EH (cell line): ENCODE measurements around the gene CNKSR3.
A peak's percentile ranks its signal among the peaks of the same experiment; 100 is the strongest.
"Not testable (repeated sequence)": the region's sequence is repeated elsewhere in the genome, so short reads cannot be mapped to it uniquely, and the experiment has no call there.

Experiments used
- DNase-seq: peaks from one replicate; pipeline ENCODE4 v3.0.0-alpha.2; 2015; ENCODE audit warnings: low read depth

CNKSR3 gene

DNA sequence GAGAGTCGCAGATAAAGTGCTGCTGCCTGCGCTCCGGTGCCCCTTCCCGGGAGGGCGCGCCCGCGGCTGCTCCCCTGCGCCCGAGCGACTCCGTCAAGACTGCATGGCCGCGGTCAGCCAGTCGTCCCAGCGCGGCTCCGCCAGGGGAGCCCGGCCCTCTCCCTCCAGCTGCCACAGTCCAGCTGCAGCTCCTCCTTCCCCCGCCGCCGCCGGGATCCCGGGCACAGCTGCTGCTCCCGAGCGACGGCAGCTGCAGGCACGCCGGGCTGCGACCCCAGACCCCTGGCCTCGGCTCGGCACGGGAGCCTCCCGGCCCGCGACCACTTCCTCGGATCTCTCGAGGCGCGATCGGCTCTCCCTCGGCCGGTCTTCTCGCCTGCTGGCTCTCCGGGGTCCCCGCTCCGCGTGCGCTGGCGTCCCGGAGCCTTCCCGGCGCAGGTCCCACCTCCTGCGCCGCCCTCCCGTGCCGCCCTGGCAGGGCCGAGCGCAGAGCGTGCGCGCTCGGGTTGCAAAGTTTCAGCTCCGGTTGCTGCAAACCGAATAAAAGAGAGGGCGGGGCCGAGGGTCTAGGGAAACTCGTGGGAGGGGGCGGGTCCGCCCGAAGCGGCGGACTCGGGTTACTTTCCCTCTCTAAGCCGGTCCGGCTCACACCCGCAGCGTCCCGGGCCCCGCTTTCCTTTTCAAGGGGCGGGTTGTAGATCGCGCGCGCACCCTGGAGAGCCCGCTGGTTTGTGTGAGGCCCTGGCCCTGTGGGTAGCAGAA is at the start of gene CNKSR3:
TSS of gene CNKSR3 (minus strand) at position 542 of the 762 bp plus-strand sequence. CDS start 571 bp downstream, outside the sequence.
- peak; percentile 95 for DNase-seq

DNA sequence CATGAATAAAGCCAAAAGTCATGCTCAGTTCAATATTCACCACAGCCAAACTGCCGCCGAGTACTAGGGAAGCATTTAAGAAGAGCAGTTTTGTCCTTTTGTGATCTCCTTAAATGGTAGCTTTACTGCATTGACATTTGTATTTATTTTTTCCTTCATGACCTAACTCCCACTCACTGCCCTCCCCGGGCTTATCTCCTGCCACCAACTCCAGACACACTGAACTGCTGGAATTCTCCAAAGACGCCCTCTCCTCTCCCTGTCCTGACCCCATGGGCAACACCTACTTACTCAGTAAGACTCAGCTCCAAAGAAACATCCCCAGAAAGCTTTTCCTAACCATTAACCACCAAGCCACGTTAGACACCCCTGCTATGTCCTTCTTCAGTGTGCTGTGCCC is 48.5 kb upstream of the CNKSR3 start:
- no peak for DNase-seq

DNA sequence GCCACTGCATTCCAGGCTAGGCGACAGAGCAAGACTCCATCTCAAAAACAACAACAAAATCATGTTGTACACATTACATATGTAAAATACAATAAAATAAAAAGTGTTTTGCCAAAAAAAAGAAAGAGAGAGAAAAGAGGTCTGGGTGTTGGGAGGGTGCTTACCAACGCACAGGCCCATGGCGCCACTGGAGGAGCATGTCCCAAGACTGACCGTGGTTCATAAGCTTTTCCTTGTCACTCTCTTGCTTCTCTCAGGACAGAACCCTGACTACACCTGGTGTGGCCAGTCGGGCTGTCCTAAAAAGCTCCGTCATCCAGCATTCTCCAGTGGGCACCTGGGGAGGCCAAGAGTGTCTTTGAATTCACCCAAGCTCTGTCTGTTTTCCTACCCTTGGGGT is 48.0 kb upstream of the CNKSR3 start:
- DNase-seq, result no peak

DNA sequence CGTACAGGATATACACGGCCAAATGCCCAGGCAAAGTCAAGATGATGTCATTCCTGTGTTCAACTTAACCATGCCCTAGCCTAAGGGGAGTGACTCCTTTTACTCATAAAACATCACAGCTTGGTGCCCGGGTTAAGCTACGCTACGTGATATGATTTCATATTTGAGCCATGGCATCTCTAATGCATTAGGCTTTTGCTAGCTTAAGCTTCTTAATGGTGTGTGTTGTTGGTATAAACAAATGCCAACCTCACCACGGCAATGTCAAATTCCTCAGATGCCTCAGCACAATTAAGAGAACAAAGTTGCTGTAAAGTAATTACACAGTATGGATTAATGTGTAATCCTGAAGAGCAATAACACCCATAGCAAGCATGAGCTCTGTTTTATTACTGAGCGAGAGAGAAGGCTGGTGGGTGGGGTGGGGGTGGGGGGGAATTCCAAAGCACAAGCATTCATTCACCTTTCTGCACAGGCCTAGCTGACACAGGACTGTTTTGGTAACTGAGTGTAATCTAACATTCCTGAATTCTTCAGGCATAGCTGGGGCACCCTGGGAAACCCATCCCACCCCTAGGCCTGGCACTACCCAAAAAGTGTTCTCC is 44.7 kb upstream of the CNKSR3 start:
- peak; percentile 72 for DNase-seq

DNA sequence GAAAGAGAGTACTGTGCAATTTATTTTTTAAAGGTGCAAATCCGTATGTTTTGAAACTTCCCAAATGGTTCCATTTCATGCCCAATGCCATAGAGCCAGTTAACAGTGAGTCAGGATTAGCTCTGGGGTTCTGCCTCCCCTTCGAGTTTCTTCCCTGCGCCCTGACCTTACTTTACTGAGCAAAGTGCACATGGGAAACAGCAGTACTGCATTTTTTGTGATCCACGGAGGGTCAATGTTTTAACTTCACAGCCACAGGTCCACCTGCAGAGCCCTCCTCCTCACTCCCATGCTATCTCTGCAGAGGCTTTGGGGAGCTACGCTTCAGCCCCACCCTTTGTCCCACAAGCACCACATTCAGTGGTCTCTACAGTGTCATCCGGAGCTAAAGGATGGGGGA is 44.0 kb upstream of the CNKSR3 start:
- no peak for DNase-seq

DNA sequence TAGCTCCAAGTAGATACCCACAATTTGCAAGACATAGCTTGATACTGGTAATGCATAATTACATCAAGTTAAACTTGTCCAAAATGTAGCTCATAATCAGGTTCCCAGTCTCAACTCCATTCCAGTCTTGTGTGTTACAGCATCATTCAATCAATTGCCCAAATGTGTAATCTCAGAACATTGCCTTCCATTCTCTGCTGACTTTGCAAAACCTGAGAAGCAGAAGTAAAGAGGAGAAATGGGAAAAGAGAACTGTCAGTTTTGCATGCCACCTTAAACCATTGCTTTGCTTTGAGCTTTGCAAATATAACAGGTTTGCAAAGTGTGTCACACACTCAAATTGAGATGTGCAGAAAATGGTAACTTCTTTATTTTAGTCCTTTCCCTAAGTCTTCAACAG is 40.3 kb upstream of the CNKSR3 start:
- DNase-seq, result no peak

DNA sequence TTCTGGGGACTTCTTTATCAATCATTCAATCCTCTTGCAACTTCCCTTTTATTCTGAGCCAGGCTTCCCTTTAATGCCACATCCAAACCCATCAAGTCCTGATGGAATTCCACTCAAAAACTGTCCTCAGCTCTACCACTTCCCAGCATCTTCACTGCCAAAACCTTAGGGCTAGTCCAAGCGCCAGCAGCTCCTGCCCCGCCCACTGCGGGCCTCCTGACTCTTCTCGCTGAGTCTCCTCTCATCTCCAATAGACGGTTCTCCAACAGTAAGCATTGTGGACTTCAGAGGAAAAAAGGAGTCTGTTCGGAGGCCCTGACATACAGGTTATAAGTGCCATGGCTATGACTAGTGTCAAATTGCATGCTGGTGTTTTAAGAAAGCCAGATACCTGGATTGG is 38.7 kb upstream of the CNKSR3 start:
- no peak for DNase-seq

DNA sequence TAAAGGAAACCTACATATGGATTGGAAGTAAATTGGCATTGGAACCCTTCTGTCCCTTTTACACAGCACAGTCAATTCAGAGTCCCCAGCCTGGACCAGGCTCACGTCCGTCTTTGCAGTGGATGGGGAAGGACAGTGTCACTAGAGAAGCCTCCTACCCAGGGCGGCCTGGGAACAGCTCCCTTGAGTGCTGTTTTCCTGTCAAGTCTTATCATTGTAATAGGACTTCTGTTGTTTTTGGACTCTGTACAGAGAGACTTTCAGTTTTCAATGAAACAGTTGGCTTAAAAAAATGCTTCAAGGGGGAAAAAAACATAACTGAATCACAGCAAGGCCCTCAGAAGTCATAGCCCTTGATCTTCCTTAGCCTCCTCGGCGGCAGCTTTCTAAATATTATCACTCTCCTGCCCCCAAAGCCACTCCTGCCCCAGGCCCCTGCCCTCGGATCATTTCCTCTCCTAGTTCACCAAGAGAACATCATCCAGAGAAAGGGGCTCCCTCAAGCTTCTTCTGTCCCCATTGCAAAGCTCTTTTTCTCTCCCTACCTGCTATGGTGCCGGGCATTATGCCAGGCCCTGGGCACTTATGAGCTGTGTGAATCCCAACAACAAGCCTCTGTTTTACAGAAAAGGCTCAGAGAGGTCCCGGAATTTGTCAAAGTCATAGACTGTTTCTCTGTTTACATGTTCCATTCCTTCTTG is 37.8 kb upstream of the CNKSR3 start:
- peak; percentile 64 for DNase-seq

DNA sequence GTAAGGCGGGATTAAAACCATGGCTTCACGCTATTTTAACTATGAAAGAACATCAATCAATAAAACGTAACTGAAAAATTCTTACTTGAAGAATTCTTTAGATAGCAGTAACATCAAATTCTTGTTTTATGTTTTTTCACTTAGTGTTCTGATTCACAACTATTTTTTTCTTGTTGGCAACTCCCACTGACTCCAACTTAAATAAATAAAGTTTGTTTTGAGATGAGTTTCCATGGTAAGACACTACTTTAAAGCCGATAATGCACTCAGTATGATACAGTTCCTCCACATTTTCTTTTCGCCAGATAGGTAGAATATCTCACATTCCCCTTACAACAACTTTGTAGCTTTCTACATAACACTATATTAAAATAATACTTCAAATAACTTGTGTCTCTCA is 33.1 kb upstream of the CNKSR3 start:
- peak; percentile 56 for DNase-seq

DNA sequence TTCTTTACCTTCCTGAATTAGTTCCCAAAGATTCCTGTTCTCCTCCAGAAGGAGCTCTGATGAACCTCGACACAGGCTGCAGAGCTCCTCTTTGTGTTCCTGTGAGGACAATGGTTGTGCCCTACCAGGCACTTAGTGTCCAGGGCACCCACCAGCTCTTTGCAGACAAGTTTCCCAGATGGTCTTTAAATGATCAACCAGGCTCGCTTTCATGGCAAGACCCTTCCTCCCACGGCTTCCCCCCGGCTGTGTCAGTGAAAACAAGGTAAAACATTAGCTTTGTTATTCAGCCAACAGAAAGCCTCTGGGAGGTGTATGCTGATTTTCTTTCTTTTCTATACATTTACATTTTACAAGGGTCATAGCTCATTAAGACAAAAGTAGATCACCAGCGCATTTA is 32.3 kb upstream of the CNKSR3 start:
- DNase-seq, result no peak

DNA sequence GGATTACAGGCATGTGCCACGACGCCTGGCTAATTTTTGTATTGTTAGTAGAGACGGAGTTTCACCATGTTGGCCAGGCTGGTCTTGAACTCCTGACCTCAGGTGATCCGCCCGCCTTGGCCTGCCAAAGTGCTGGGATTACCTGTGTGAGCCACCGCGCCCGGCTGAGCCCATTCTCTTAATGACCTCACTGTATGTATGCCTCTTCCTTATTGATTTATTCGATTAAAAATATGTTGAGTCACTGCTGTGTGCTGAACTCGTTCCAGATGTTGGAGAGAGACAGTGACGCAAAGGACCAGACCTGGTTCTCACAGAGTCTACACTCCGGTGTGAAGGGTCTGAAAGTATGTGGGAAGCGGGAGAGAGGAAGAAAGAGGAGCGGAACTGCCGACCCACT is 31.4 kb upstream of the CNKSR3 start:
- not testable (repeated sequence) for DNase-seq

DNA sequence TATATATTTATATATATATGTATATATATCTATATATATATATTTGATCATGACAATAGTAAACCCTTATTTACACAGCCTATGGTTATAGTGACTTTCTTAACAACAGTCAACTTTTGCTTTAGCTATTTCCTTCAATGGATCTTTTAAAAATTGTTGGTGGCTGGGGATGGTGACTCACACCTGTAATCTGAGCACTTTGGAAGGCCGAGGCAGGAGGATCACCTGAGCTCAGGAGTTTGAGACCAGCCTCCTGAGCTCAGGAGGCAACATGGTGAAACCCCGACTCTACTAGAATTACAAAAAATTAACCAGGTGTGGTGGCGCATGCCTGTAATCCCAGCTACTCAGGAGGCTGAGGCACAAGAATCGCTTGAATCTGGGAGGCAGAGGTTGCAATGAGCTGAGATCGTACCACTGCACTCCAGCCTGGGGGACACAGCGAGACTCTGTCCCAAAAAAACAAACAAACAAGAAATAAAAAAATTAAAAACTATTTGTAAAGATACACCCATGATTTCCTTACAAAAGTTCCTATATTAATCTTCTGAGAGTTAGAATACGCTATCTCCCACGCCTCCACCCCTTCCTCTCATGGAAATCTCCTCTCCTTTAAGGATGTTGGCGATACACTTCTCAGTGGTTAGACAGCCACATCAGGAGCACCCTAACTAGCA is 29.2 kb upstream of the CNKSR3 start:
- no peak for DNase-seq

DNA sequence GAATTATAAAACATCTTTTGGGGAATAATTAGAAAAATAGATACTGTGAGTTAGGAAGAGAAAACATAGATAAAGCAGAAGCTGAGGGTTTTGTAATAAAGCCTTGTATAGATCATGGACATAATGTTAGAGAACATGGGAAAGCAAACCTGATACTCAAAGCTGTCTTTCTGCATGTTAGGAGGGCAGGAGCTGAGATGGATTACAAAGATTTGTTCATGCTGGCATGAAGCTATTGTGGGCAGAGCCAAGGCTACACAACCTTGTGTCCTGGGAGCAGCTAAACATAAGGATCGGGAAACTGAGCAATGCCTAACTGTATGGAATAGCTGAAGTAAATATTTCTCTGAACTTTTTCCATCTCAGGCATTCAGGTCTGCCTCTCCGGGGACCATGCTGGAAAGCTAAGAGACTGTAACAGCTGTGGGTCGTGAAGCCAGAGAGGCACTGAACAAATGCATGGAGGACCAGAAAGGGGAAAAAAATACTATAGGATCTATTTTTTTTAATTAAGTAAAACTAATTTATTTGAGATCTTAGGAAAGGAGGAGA is 28.2 kb upstream of the CNKSR3 start:
- no peak for DNase-seq

DNA sequence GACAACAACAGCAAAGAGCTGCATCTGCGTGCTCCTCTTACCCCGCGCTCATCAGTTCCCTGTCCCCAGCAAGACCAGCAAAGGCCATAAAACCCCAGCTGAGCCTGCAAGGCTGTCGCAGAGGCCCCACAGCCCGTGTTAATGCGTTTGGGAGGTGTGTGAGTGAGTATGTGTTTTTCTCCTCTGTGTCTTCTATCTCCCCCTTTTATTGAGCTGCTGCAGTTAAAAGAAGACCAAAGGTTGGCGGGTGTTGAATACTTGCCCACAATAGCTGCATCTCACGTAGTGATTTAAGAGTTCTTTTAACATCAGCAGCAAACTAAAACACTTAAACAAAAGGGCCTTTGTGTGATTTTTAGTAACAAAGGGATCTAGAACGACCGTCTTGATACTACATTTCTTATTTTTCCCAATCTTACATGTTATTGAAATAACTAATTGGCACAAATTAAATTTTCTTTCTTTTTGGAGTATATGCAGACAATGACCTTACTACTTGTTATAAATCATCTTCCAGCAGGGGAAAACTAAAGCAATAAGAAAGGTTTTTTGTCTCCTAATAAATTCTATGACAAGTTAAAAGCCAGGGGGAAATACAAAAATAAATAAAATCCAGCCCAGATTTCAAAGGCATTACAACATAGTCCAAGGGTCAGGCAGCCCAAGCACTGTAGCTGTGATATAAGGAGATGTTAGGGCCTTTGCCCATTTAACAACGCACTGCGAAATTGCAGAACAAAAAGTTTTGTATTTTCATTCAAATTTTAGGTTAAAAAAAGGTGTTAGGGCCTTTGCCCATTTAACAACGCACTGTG is 27.2 kb upstream of the CNKSR3 start:
- DNase-seq, result no peak

DNA sequence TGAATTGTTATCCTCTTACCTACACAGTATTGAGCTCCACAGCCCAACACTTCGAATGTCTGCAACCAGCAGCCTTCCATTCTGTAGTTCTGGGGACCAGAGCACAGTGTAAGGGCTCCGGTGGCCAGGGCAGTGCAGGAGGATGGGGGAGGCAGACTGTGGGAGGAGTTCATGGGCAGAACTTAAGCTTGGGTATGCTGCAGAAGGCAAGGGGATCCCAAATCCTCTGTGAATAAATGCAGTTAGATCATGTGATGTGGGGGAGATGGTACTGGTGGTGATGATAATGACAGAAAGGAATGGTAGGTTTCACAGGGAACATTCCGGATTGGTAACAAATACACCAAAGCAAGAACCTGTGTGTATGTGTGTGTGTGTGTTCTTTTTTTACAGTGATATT is 26.5 kb upstream of the CNKSR3 start:
- no peak for DNase-seq

DNA sequence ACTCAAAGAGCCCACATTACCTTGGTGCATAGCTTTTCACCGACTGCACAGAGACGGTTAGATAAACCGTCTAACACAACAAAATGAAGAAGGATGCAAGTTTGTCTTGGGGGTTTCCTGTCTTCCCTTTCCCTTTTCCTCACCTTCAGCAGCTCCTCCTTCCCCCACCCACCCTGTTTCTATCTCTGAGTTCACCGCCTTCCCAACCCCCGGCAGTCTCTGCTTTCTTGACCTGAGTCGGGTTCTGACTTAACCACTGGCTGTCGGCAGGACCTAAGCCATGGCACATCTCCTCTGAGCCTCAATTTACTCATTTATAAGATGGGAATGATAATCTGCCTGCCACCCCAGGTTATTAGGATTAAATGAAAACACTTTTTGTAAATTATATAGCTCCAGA is 25.8 kb upstream of the CNKSR3 start:
- no peak for DNase-seq

DNA sequence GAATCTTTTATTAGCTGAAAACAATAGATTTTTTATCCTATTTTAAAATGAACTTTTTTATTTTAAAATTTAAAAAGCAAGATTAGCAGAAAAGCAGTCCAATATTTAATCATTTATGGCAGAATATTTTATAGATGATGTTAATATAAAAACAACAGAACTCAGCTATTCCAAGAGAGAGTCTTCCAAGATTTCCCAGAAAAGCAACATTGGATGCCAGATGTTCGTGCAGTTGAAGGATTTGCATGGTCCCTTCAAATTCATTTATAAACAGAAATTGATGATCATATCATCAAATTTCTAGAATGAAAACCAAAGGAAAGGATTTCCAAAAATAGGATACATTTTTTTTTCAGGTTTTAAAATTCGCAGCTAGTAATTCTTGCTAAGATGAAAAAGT is 25.4 kb upstream of the CNKSR3 start:
- DNase-seq, result no peak

DNA sequence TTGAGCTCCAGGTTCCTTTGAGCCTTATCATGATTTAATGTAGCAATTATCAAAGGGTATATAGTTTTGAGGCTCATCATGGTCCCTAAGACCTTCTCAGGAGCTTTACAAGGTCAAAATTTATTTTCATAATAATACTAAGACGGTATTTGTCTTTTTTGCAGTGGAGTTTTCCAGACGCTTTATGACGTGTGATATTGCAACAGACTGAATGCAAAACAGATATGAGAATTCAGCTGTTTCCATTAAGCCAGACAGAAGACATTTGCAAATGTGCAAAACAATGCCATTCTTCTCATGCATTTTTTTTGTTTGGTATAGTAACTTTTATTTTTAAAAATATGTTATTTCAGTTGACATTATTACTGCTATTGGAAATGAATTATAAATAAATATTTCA is 24.7 kb upstream of the CNKSR3 start:
- no peak for DNase-seq

DNA sequence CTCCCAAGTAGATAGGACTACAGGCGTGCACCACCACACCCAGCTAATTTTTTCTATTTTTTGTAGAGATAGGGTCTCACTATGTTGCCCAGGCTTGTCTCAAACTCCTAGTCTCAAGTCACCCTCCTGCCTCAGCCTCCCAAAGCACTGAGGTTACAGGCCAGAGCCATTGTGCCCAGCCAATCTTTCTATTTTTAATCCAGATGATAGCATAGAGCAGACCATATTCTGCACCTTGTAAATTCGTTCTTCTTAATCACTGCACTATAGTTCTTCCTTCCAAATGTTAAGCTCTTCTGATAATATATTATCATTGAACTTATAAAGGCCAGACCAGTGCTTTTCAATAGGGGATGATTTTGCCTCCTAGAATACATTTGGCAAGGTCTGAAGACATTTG is 24.0 kb upstream of the CNKSR3 start:
- no peak for DNase-seq

DNA sequence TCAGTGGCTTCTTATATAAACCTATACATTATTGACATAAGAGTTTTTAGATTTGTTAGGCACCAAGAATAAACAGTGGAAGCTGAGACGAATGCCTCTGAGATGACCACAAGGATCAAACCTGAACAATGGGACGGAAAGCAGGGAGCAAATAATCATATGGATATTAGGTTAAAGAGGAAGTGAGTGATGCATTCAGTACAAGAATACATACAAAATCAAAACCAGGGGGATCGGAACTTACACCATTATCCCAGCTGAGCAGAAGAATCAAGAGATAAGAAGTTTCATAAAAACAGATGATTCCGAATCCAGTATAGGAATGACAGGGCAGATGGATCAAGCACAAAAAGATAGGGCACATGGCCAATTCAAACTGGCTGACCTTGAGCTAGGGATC is 21.9 kb upstream of the CNKSR3 start:
- DNase-seq, result no peak

DNA sequence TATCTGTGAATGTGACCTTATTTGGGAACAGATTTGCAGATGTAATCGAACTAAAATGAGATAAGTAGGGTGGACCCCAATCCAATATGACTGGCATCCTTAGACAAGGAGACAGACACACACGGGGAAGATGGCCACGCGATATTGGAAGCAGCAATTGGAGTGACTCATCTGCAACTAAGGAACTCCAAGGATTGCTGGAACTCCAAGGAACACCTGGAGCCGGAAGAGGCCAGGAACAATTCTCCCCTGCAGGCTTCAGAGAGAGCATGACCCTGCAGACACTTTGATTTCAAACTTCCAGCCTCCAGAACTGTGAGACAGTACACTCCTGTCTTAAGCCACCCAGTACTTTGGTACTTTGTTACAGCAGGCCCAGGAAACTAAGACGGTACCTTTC is 19.5 kb upstream of the CNKSR3 start:
- no peak for DNase-seq
